Duodenal mucosa (tissue), 2 donors: ENCODE measurements around the gene CCND2.

Experiments used
- H3K27ac ChIP-seq: one replicate; pipeline ENCODE4 v1.7.0; 2013; ENCODE audit warnings: low read depth, low read length
- H3K27me3 ChIP-seq, 2 donors: one replicate each; pipeline ENCODE4 v1.7.0; 2013; ENCODE audit warnings: low read length in 2 of 2, control low read depth in 1 of 2; ENCODE audit not compliant: insufficient read depth in 2 of 2, control insufficient read depth in 1 of 2
- H3K36me3 ChIP-seq, 2 donors: one replicate each; pipeline ENCODE4 v1.7.0; 2013; ENCODE audit warnings: low read length in 2 of 2, control low read depth in 1 of 2; ENCODE audit not compliant: insufficient read depth in 2 of 2, control insufficient read depth in 1 of 2
- H3K4me1 ChIP-seq, 2 donors: one replicate each; pipeline ENCODE4 v1.7.0; 2013; ENCODE audit warnings: low read length in 2 of 2, control low read depth in 1 of 2; ENCODE audit not compliant: insufficient read depth in 2 of 2, control insufficient read depth in 1 of 2
- H3K4me3 ChIP-seq, 2 donors: one replicate each; pipeline ENCODE4 v1.7.0; 2013; ENCODE audit warnings: low read length in 2 of 2, low read depth in 1 of 2
- H3K9ac ChIP-seq, 2 donors: one replicate each; pipeline ENCODE4 v1.7.0; 2013; ENCODE audit warnings: low read length in 2 of 2, low read depth in 1 of 2
- H3K9me3 ChIP-seq, 2 donors: one replicate each; pipeline ENCODE4 v1.7.0; 2013; ENCODE audit warnings: low read length in 2 of 2, control low read depth in 1 of 2; ENCODE audit not compliant: control insufficient read depth in 1 of 2

CCND2 gene

GRCh38 chr12:4269279-4269991 is 4.1 kb upstream of the CCND2 start:
- H3K27me3 ChIP-seq = peaks cover 0 to 10% of the 10 kb centered on the region in 2 donors
- peak overlapping the region; percentile 62 to 67 for H3K9ac ChIP-seq

GRCh38 chr12:4270016-4270830 is 3.3 kb upstream of the CCND2 start:
- H3K9ac ChIP-seq = peak overlapping the region; percentile 62 to 87
- H3K9me3 ChIP-seq = no peaks in the 10 kb centered on the region
- peak overlapping the region; percentile 78 to 81 for H3K4me3 ChIP-seq
- H3K4me1 ChIP-seq = peaks cover 25 to 29% of the 10 kb centered on the region in 2 donors
- no peaks in the 10 kb centered on the region for H3K36me3 ChIP-seq
- H3K27me3 ChIP-seq = peaks cover 0 to 10% of the 10 kb centered on the region in 2 donors
- H3K27ac ChIP-seq = peak overlapping the region; percentile 82

More at GRCh38 chr12:4269279-4269991, 4.1 kb upstream of the CCND2 start:
- peaks cover 25 to 29% of the 10 kb centered on the region in 2 donors for H3K4me1 ChIP-seq
- H3K27ac ChIP-seq = peak overlapping the region; percentile 70
- H3K9me3 ChIP-seq = no peaks in the 10 kb centered on the region
- peak overlapping the region; percentile 75 to 78 for H3K4me3 ChIP-seq
- no peaks in the 10 kb centered on the region for H3K36me3 ChIP-seq

GRCh38 chr12:4270831-4271716 is 2.5 kb upstream of the CCND2 start:
- Histone ChIP-seq H3K9ac (peak overlapping the region; percentile 62 to 87), H3K36me3 (no peaks in the 10 kb centered on the region), H3K4me1 (peaks cover 25 to 31% of the 10 kb centered on the region in 2 donors), H3K9me3 (no peaks in the 10 kb centered on the region), H3K4me3 (peak overlapping the region; percentile 78 to 81), H3K27ac (peak overlapping the region; percentile 82), H3K27me3 (peaks cover 0 to 10% of the 10 kb centered on the region in 2 donors)

- no peaks in the 10 kb centered on the region for H3K9me3 ChIP-seq
- H3K27me3 ChIP-seq = peaks cover 0 to 9% of the 10 kb centered on the region in 2 donors
- peak overlapping the region; percentile 86 for H3K27ac ChIP-seq
- peaks cover 30 to 38% of the 10 kb centered on the region in 2 donors for H3K4me1 ChIP-seq
- H3K9ac ChIP-seq = peak overlapping the region; percentile 87 to 88
- no peaks in the 10 kb centered on the region for H3K36me3 ChIP-seq
- peak overlapping the region; percentile 91 to 98 for H3K4me3 ChIP-seq
Measured at GRCh38 chr12:4271717-4272423, 1.7 kb upstream of the CCND2 start.

GRCh38 chr12:4272424-4273272 is 914 bp upstream of the CCND2 start:
- peak overlapping the region; percentile 85 to 88 for H3K9ac ChIP-seq
- H3K27me3 ChIP-seq = peaks cover 0 to 6% of the 10 kb centered on the region in 2 donors
- peak overlapping the region; percentile 91 to 98 for H3K4me3 ChIP-seq
- no peaks in the 10 kb centered on the region for H3K9me3 ChIP-seq
- H3K27ac ChIP-seq = peak overlapping the region; percentile 86
- peaks cover 37 to 45% of the 10 kb centered on the region in 2 donors for H3K4me1 ChIP-seq
- peaks cover 3 to 6% of the 10 kb centered on the region in 2 donors for H3K36me3 ChIP-seq

- Histone ChIP-seq H3K36me3 (peaks cover 8 to 11% of the 10 kb centered on the region in 2 donors), H3K27me3 (peaks cover 0 to 6% of the 10 kb centered on the region in 2 donors), H3K27ac (no peak overlapping the region), H3K4me1 (peaks cover 43 to 52% of the 10 kb centered on the region in 2 donors), H3K9me3 (no peaks in the 10 kb centered on the region), H3K9ac (peak overlapping the region; percentile 88 to 99), H3K4me3 (peak overlapping the region; percentile 91 to 98)
Measured at GRCh38 chr12:4273273-4273651, 300 bp upstream of the CCND2 start.

- H3K9ac ChIP-seq = peak overlapping the region; percentile 88 to 99
- no peaks in the 10 kb centered on the region for H3K9me3 ChIP-seq
- no peaks in the 10 kb centered on the region for H3K27me3 ChIP-seq
- H3K4me1 ChIP-seq = peaks cover 49 to 57% of the 10 kb centered on the region in 2 donors
- peaks cover 9 to 21% of the 10 kb centered on the region in 2 donors for H3K36me3 ChIP-seq
- peak overlapping the region; percentile 41 for H3K27ac ChIP-seq
- H3K4me3 ChIP-seq = peak overlapping the region; percentile 91 to 98
Measured at GRCh38 chr12:4274396-4275015, 944 bp downstream of the CCND2 start.

GRCh38 chr12:4275016-4275869 is 1.7 kb downstream of the CCND2 start:
- peak overlapping the region; percentile 91 to 98 for H3K4me3 ChIP-seq
- H3K9ac ChIP-seq = peak overlapping the region; percentile 88 to 99
- H3K27me3 ChIP-seq = no peaks in the 10 kb centered on the region
- peaks cover 16 to 28% of the 10 kb centered on the region in 2 donors for H3K36me3 ChIP-seq
- H3K27ac ChIP-seq = peak overlapping the region; percentile 41
- H3K4me1 ChIP-seq = peaks cover 54 to 59% of the 10 kb centered on the region in 2 donors
- H3K9me3 ChIP-seq = no peaks in the 10 kb centered on the region
